NCI-H146 treated with DMSO at 0.1 percent for 48 hours (cell line): Measurements from ENCODE around the gene SYF2.
"Not testable (repeated sequence)": the region's sequence is repeated elsewhere in the genome, so short reads cannot be mapped to it uniquely, and the experiment has no call there.

Experiments
- DNase-seq: peaks from one replicate; lab custom pipeline; 2025; ENCODE audit not compliant: unreplicated experiment; lab: John Stamatoyannopoulos, UW

The SYF2 gene

GRCh38 chr1:25246600-25247023 lies 14.3 kb upstream of the SYF2 start:
- no peak for DNase-seq

GRCh38 chr1:25245809-25246599 lies 13.7 kb upstream of the SYF2 start:
- no peak for DNase-seq

- no peak for DNase-seq
These were observed 13.1 kb upstream of the SYF2 start for GRCh38 chr1:25245393-25245792.

GRCh38 chr1:25243907-25244306 lies 11.6 kb upstream of the SYF2 start:
- no peak for DNase-seq

- DNase-seq = peak; percentile 81
These were observed 7.6 kb upstream of the SYF2 start for GRCh38 chr1:25239681-25240541.

GRCh38 chr1:25238046-25238445 lies 5.7 kb upstream of the SYF2 start:
- DNase-seq = no peak

- DNase-seq = not testable (repeated sequence)
These were observed 4.0 kb upstream of the SYF2 start for GRCh38 chr1:25236261-25236660.

- not testable (repeated sequence) for DNase-seq
These were observed 3.1 kb upstream of the SYF2 start for GRCh38 chr1:25235411-25235810.

GRCh38 chr1:25232866-25233784 lies 823 bp upstream of the SYF2 start:
- DNase-seq = peak; percentile 15

- no peak for DNase-seq
These were observed 8.8 kb downstream of the SYF2 start for GRCh38 chr1:25223471-25223870.

- no peak for DNase-seq
These were observed 9.7 kb downstream of the SYF2 start for GRCh38 chr1:25222606-25223005.

- no peak for DNase-seq
These were observed 11.6 kb downstream of the SYF2 start for GRCh38 chr1:25220666-25221065.

GRCh38 chr1:25219661-25220251 lies 12.5 kb downstream of the SYF2 start:
- no peak for DNase-seq

- no peak for DNase-seq
These were observed 14.6 kb downstream of the SYF2 start for GRCh38 chr1:25217598-25218232.

- no peak for DNase-seq
These were observed 15.3 kb downstream of the SYF2 start for GRCh38 chr1:25217015-25217414.

GRCh38 chr1:25216123-25216522 lies 16.2 kb downstream of the SYF2 start:
- DNase-seq = no peak

GRCh38 chr1:25212725-25213124 lies 19.6 kb downstream of the SYF2 start:
- no peak for DNase-seq

- DNase-seq = no peak
These were observed 21.6 kb downstream of the SYF2 start for GRCh38 chr1:25210728-25211127.

GRCh38 chr1:25209516-25209915 lies 22.8 kb downstream of the SYF2 start:
- no peak for DNase-seq

GRCh38 chr1:25208561-25209222 lies 23.6 kb downstream of the SYF2 start:
- peak; percentile 15 for DNase-seq
